ENCODE data around the gene INSM2.

Gene INSM2

GRCh38 chr14:35549551-35549950 lies 15.6 kb downstream of the INSM2 start:
- DNase-seq, result no peak

DNA sequence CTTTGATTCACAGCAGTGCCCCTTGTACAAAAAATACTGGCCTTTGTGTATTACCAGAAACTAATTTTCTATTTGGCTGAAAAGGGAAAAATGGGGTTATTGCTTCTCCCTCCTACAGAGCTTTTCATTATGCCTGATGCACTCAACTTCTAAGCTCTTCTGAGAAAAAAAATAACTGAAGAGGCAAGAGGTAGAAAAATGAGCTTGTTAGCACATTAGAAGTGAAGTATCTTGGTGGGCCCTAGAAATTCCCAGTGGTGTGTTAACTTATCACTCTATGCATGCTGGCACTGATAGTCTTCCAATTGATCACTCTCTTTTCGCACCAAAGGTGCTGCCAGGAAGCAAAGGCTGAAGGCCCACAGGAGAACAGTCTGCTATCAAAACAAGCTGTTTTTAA lies 17.1 kb downstream of the INSM2 start:
- DNase-seq, result no peak

DNA sequence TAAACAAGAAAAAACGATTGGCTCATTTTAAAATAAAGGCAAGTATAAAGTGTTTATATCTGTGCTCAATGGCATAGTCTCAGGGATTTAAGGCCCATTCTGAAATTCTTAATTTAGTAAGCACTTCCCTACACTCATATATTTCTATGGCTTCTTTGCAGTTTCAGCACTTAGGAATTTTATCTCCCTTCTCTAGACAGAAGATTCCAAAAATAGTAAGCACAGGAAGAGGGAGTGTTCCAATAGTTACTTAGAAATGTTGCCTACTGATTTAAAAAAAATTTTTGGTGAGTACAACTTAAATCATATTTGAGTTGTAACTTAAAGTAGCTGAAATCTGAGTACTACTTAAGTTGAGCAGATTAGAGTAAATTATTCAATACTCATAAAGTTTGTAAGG lies 19.8 kb downstream of the INSM2 start:
- no peak for DNase-seq

GRCh38 chr14:35556548-35556947 lies 22.6 kb downstream of the INSM2 start:
- DNase-seq, result no peak

DNA sequence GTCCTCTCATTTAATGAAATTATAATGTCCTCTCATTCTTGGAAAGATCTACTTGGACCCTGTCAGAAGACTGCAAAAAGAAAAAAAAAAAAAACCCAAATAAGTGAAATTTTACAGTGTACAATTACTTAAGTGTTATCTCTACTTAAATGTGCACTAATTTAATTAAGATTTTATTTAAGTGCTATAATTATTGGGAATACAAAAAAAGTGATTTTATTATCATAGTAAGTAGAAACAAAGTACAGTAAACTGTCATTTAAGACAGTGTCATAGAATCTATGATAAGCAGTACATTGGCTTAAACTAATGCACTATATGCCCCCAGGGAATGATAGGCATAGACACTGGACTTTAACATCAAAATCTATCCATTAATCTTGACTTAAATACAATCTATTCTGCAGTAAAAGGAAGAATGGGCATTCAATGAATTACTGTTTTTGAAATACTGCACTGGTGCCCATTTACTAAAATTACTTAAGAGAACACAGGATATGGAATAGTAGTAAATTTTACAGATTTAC lies 23.3 kb downstream of the INSM2 start:
- DNase-seq, result no peak

- DNase-seq, result peak in 25 of 56 donors; percentile 0 to 43 (median 10)
Measured at GRCh38 chr14:35558680-35559079, 24.7 kb downstream of the INSM2 start.

GRCh38 chr14:35565871-35566464 lies 32.0 kb downstream of the INSM2 start:
- DNase-seq, result no peak

DNA sequence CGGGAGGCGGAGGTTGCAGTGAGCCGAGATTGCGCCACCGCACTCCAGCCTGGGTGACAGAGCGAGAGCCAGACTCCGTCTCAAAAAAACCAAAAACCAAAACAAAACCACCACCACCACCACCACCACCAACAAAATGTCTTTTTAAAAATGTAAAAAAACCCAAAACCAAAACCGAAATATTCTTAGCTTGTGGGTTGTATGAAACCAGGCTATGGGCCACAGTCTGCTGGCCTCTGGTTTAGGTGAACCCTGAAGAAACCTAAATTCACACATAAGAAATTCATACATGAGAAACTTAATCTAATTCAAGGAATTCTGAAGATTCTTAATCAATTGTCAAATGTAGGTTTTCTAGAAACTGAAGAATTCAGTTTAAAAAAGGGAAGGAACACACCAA lies 37.6 kb downstream of the INSM2 start:
- no peak for DNase-seq

DNA sequence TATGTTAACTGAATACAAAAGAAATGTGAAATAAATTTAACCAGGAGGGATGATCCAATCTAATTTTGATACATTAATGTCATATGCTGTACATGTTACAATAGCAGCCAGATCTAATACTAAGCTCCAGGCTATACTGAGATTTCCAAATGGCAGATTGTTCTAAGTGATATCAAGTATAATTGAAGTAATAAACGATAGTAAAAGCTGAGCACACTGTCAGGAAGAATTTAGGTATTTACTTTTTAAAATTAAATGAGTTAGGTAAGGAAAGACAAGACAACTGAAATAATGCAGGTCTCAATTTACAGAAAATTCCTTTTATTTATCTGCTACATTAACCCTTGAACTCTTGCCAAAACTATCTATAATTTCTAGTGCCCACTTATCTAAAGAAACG lies 39.9 kb downstream of the INSM2 start:
- DNase-seq, result no peak

DNA sequence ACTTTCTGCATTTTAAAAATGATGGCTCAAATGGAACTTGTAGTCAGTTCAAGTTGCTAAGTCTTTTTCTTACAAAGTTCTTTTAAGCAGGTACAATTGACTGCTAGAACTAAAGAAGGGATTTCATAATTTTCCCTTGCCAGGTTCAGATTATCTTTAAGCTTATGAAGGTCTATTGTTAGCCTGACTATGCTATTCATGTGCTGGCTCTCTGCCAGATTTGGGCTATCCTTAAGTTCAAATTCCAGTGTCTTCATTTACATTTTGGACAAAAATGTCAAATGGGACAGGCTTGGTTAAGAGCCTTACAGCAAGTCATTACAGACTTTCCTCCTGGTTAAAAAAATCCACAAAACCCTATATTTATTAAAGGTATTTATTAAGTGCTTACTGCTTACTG lies 42.3 kb downstream of the INSM2 start:
- peak in 1 of 56 donors; percentile 0 for DNase-seq

GRCh38 chr14:35576856-35577255 lies 42.9 kb downstream of the INSM2 start:
- no peak for DNase-seq

DNA sequence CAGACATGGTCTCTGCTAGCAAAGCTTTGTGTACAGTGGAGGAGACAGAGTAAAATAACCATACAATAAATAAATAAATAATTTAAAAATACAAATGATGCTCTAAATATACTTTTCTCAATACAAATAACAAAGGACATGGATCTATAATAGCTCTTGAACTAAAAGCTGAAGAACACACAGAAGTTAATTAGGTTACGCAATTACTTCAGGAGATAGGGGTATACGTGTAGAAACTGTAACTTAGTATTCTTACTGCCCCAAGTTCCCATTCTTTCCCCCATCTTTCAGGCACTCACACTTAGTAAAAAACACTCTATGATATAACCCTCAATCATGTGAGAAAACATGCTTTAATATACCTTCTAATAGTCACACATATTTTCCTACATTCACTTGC lies 44.2 kb downstream of the INSM2 start:
- DNase-seq, result no peak

GRCh38 chr14:35578639-35579038 lies 44.7 kb downstream of the INSM2 start:
- DNase-seq, result no peak

Measured in nucleus accumbens (tissue), 56 donors.